K562 (cell line): ENCODE measurements around the gene ARF1. TPM values are rescaled to one million over a fixed set of nuclear protein-coding genes. Genes with fewer than 3 reads are reported as not detected.

ENCODE experiments used
- CAMTA2 ChIP-seq: fragments of 250-450 bp; sonication (Bioruptor Pico); conservative IDR thresholded peaks from 2 replicates; pipeline ENCODE4 v1.5.1; 2022
- CHAMP1 ChIP-seq: fragments of 450-650 bp; IDR thresholded peaks from 2 replicates; pipeline ENCODE4 v1.6.1; 2016; ENCODE audit warnings: mild to moderate bottlenecking
- CREB3L1 ChIP-seq: fragments of 450-650 bp; IDR thresholded peaks from 2 replicates; pipeline ENCODE4 v1.6.1; 2014; ENCODE audit warnings: low read depth, mild to moderate bottlenecking, moderate library complexity, borderline replicate concordance
- CSDE1 ChIP-seq, 2 experiments: fragments of 450-650 bp; IDR thresholded peaks; 2 replicates each; pipeline ENCODE4 v1.6.1; 2016; ENCODE audit warnings: mild to moderate bottlenecking in 1 of 2
- DLX4 ChIP-seq: fragments of 250-450 bp; sonication (Bioruptor Pico); IDR thresholded peaks from 2 replicates; pipeline ENCODE4 v1.6.1; 2021; ENCODE audit warnings: mild to moderate bottlenecking
- EP300 ChIP-seq: IDR thresholded peaks from 2 replicates; pipeline ENCODE4 v1.6.1; 2012; ENCODE audit warnings: low read length, improper control_type of control experiment
- ETS1 ChIP-seq: conservative IDR thresholded peaks from 2 replicates; pipeline ENCODE4 v1.6.1; 2011; ENCODE audit warnings: low read depth, mild to moderate bottlenecking, low read length; ENCODE audit not compliant: control insufficient read depth
- HDAC6 ChIP-seq: IDR thresholded peaks from 2 replicates; pipeline ENCODE4 v1.6.1; 2012; ENCODE audit warnings: low read depth, mild to moderate bottlenecking, control low read depth, inconsistent platforms, low read length, moderate library complexity
- HDGF ChIP-seq: fragments of 450-650 bp; IDR thresholded peaks from 2 replicates; pipeline ENCODE4 v1.6.1; 2016
- HNRNPUL1 ChIP-seq: fragments of 200-400 bp; formaldehyde crosslinking; IDR thresholded peaks from 2 replicates; pipeline ENCODE4 v1.6.1; 2017; ENCODE audit warnings: low read length
- MIER1 ChIP-seq: fragments of 450-650 bp; IDR thresholded peaks from 2 replicates; pipeline ENCODE4 v1.6.1; 2016; ENCODE audit warnings: antibody characterized with exemption, mild to moderate bottlenecking, low read depth
- MTA1 ChIP-seq: fragments of 450-650 bp; IDR thresholded peaks from 2 replicates; pipeline ENCODE4 v1.6.1; 2017; ENCODE audit warnings: borderline replicate concordance
- PHF8 ChIP-seq: fragments of 200-600 bp; sonication (generic); IDR thresholded peaks from 2 replicates; pipeline ENCODE4 v1.6.1; 2012; ENCODE audit warnings: mixed run types, mild to moderate bottlenecking, inconsistent platforms, low read length, moderate library complexity, borderline replicate concordance
- POLR3G ChIP-seq: IDR thresholded peaks from 2 replicates; pipeline ENCODE4 v1.6.1; 2011; ENCODE audit not compliant: insufficient read length, insufficient replicate concordance; ENCODE audit errors: extremely low read depth
- RFX5 ChIP-seq: IDR thresholded peaks from 2 replicates; pipeline ENCODE4 v1.6.1; 2011; ENCODE audit warnings: low read depth, mild to moderate bottlenecking, improper control_type of control experiment, low read length
- SIN3A ChIP-seq, 2 experiments: fragments of 150-350 bp in 1 of 2; IDR thresholded peaks; 2 replicates each; pipeline ENCODE4 v1.6.1; 2011 to 2016; ENCODE audit warnings: borderline replicate concordance in 2 of 2, low read depth in 2 of 2, low read length in 2 of 2, mild to moderate bottlenecking in 2 of 2, moderate library complexity in 2 of 2; ENCODE audit not compliant: control insufficient read depth in 1 of 2
- ZBTB49 ChIP-seq: sonication (generic); formaldehyde crosslinking; IDR thresholded peaks from 2 replicates; pipeline ENCODE4 v1.8.0; 2022; ENCODE audit warnings: missing genetic modification reagents, mild to moderate bottlenecking, borderline replicate concordance
- ZSCAN29 ChIP-seq: fragments of 450-650 bp; IDR thresholded peaks from 2 replicates; pipeline ENCODE4 v1.6.1; 2017
- polyA plus RNA-seq, 8 experiments: library from polyadenylated mRNA; depleted of rRNA in 4 of 8; stranded (reverse) in 5 of 8; unstranded in 3 of 8; fragments of >200 nt; fragmentation: Nextera tagmentation in 2 of 8; fragmentation: Illumina TruSeq in 1 of 8; extraction: Ambion mirVana in 2 of 8; extraction: Trizol in 1 of 8; gene quantifications; 2 replicates each; pipeline versions ENCODE4 v1.2.1 to v1.2.3, GENCODE V29; 2011 to 2014; ENCODE audit warnings: inconsistent platforms in 1 of 8, missing spikeins in 1 of 8
- total RNA-seq, 7 experiments: library from RNA; depleted of rRNA in 6 of 7; stranded (reverse); fragments of >200 nt in 6 of 7; fragmentation: Illumina TruSeq in 2 of 7; extraction: Trizol in 2 of 7; gene quantifications; 2 replicates each; pipeline versions ENCODE4 v1.2.1 to v1.2.3, GENCODE V29; 2011 to 2021; ENCODE audit warnings: low replicate concordance in 1 of 7

Gene ARF1
- total and polyA plus RNA-seq, 9 of the 15 experiments (the other 6 are each of a cell fraction or from before 2014, with no cell fraction given) = 69.8 to 593 (median 325) TPM

GRCh38 chr1:228109073-228109961 lies 26.8 kb downstream of the ARF1 start, which contains the start of gene MRPL55 (continued):
- TF ChIP-seq CSDE1 (IDR thresholded peaks at IDR 0.05) (peak in 1 of 2 experiments; percentile 95; a peak in 2 of 4 replicates), HDAC6 (no peak), POLR3G (no peak), DLX4 (no peak), ZBTB49 (CRISPR knock-in tag) (0 out of 2 replicates have a peak, but pooled peaks have one; percentile 79), MIER1 (0 out of 2 replicates have a peak, but pooled peaks have one; percentile 62), ETS1 (peak; percentile 50; the same call in 1 of the 2 replicates), MTA1 (peak; percentile 100), SIN3A (IDR thresholded peaks at IDR 0.05; ENCODE audit: borderline replicate concordance in 2 of 2, control insufficient read depth in 1 of 2, low read depth in 2 of 2, low read length in 2 of 2) (peak; percentile 66 to 81; a peak in 2 of 4 replicates), EP300 (peak; percentile 68; the same call in 1 of the 2 replicates), CREB3L1 (peak; percentile 75), RFX5 (peak; percentile 69; the same call in 1 of the 2 replicates), CHAMP1 (no peak), PHF8 (peak; percentile 100), HDGF (no peak), HNRNPUL1 (no peak), ZSCAN29 (0 out of 2 replicates have a peak, but pooled peaks have one; percentile 48), CAMTA2 (CRISPR knock-in tag) (no peak)
